Lower leg skin (tissue), 4 donors: ENCODE data around the gene DTX4. TPM values are rescaled to one million over a fixed set of nuclear protein-coding genes. Genes with fewer than 3 reads are reported as not detected.

Experiments
- DNase-seq, 2 donors: peaks; one replicate each; pipeline ENCODE4 v3.0.0-alpha.2; 2019; ENCODE audit warnings: low spot score in 2 of 2
- H3K4me3 ChIP-seq: fragments of 200-600 bp; sonication (generic); 2 replicates; pipeline ENCODE4 v1.5.1; 2017; ENCODE audit warnings: mild to moderate bottlenecking, low read depth; ENCODE audit not compliant: poor library complexity, severe bottlenecking
- CTCF ChIP-seq, 3 donors: fragments of 450-650 bp; IDR thresholded peaks; one replicate each; pipeline ENCODE4 v1.5.1; 2016; ENCODE audit warnings: antibody characterized with exemption in 3 of 3, mild to moderate bottlenecking in 3 of 3, moderate library complexity in 2 of 3
- POLR2A ChIP-seq, 2 donors: fragments of 450-650 bp; IDR thresholded peaks; one replicate each; pipeline ENCODE4 v1.6.1; 2016 to 2017; ENCODE audit warnings: antibody characterized with exemption in 2 of 2, mild to moderate bottlenecking in 1 of 2, moderate library complexity in 1 of 2
- WGBS, 2 donors: methylation state at CpG; one replicate each; pipeline ENCODE4 v1.1.5; 2018; 5-methylcytosine and 5-hydroxymethylcytosine counted together
- intact Hi-C: fragments of 100-400 bp; cut with DNase I; formaldehyde crosslinking; loops from one replicate; pipeline ENCODE4 v1.15.0; 2023; ENCODE audit warnings: low total_unique reads
- total RNA-seq, 4 donors: library from RNA; depleted of rRNA; stranded (reverse); fragments of >200 nt; gene quantifications; one replicate each; pipeline ENCODE4 v1.1.0, GENCODE V29; 2016

The DTX4 gene
- total RNA-seq, 4 donors from 2014 or later: 1.2 to 6.4 (median 3.4) TPM

- 92 to 96% methylated on average over 27 to 28 of the region's 33 CpGs for WGBS, 2 donors
- TF ChIP-seq CTCF (IDR thresholded peaks at IDR 0.05) (no peak), POLR2A (IDR thresholded peaks at IDR 0.05) (no peak)
- H3K4me3 ChIP-seq: no peak overlapping the region
- DNase-seq: no peak
- intact Hi-C loops: no loop called here
These were observed 10.0 kb downstream of the DTX4 start for GRCh38 chr11:59181746-59182456.

GRCh38 chr11:59182457-59183151 is 10.7 kb downstream of the DTX4 start:
- H3K4me3 ChIP-seq: no peak overlapping the region
- intact Hi-C loops: no loop called here
- WGBS, 2 donors: 91 to 96% methylated on average over 4 of the region's 4 CpGs
- no peak for TF ChIP-seq POLR2A (IDR thresholded peaks at IDR 0.05)
- no peak for TF ChIP-seq CTCF (IDR thresholded peaks at IDR 0.05)
- no peak for DNase-seq

- DNase-seq: no peak
- intact Hi-C loops: no loop called here
- WGBS, 2 donors: 62 to 80% methylated on average over 1 of the region's 1 CpG
- no peak overlapping the region for H3K4me3 ChIP-seq
- TF ChIP-seq POLR2A (IDR thresholded peaks at IDR 0.05): no peak
- no peak for TF ChIP-seq CTCF (IDR thresholded peaks at IDR 0.05)
These were observed 11.8 kb downstream of the DTX4 start for GRCh38 chr11:59183771-59184170.

- TF ChIP-seq POLR2A (IDR thresholded peaks at IDR 0.05) (no peak), CTCF (IDR thresholded peaks at IDR 0.05) (no peak)
- DNase-seq: no peak
- 76 to 81% methylated on average over 9 of the region's 9 CpGs for WGBS, 2 donors
- no peak overlapping the region for H3K4me3 ChIP-seq
- intact Hi-C loops: no loop called here
These were observed 12.9 kb downstream of the DTX4 start for GRCh38 chr11:59184691-59185339.

GRCh38 chr11:59185386-59185945 is 13.5 kb downstream of the DTX4 start:
- intact Hi-C loops: no loop called here
- H3K4me3 ChIP-seq: no peak overlapping the region
- WGBS, 2 donors: 53 to 64% methylated on average over 5 of the region's 5 CpGs
- TF ChIP-seq CTCF (IDR thresholded peaks at IDR 0.05): no peak
- no peak for TF ChIP-seq POLR2A (IDR thresholded peaks at IDR 0.05)
- no peak for DNase-seq
